ENCODE data around the gene UBE2QL1.

DNA sequence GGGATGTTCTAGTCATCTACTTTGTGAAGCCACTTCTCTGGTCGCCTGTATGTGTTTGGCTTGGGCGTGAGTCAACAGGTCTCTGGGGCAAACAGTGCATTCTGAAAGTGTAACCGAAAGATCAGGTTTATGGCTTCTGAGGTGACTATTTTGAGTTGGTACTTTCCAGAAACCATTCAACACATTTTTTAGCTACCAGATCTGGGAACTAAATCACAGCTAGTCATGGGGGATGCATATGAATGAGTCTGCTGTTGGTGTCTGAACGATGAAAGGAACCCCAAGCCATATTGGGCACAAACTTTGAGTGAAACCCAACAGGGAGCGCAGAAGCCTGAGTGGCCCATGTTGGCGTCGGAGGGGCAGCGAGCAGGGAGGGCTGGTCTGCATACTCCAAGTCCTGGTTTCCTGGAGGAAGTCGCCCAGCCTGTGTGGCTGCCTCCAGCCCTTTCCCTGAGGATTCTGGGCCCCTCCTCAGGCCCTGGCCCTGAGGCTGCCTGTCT lies 35.3 kb downstream of the UBE2QL1 start:
- TF ChIP-seq GLIS3 (CRISPR knock-in tag; IDR thresholded peaks at IDR 0.05) (no peak), TCF4 (CRISPR knock-in tag; IDR thresholded peaks at IDR 0.05; ENCODE audit: borderline replicate concordance) (no peak), RARB (CRISPR knock-in tag; IDR thresholded peaks at IDR 0.05) (no peak), OSR1 (CRISPR knock-in tag; IDR thresholded peaks at IDR 0.05) (no peak), SNAI2 (CRISPR knock-in tag; IDR thresholded peaks at IDR 0.05) (no peak)
- TF ChIP-seq, protein P1, sequence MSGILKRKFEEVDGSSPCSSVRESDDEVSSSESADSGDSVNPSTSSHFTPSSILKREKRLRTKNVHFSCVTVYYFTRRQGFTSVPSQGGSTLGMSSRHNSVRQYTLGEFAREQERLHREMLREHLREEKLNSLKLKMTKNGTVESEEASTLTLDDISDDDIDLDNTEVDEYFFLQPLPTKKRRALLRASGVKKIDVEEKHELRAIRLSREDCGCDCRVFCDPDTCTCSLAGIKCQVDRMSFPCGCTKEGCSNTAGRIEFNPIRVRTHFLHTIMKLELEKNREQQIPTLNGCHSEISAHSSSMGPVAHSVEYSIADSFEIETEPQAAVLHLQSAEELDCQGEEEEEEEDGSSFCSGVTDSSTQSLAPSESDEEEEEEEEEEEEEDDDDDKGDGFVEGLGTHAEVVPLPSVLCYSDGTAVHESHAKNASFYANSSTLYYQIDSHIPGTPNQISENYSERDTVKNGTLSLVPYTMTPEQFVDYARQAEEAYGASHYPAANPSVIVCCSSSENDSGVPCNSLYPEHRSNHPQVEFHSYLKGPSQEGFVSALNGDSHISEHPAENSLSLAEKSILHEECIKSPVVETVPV (CRISPR knock-in tag; IDR thresholded peaks at IDR 0.05) = no peak
- TF ChIP-seq, protein P2, sequence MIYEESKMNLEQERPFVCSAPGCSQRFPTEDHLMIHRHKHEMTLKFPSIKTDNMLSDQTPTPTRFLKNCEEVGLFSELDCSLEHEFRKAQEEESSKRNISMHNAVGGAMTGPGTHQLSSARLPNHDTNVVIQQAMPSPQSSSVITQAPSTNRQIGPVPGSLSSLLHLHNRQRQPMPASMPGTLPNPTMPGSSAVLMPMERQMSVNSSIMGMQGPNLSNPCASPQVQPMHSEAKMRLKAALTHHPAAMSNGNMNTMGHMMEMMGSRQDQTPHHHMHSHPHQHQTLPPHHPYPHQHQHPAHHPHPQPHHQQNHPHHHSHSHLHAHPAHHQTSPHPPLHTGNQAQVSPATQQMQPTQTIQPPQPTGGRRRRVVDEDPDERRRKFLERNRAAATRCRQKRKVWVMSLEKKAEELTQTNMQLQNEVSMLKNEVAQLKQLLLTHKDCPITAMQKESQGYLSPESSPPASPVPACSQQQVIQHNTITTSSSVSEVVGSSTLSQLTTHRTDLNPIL (CRISPR knock-in tag; IDR thresholded peaks at IDR 0.05; ENCODE audit: low read depth) = no peak
